Rectal smooth muscle tissue (tissue), 1 donor: ENCODE data around the gene ZNF841.

Source experiments
- H3K27ac ChIP-seq: one replicate; pipeline ENCODE4 v1.7.0; 2013; ENCODE audit warnings: low read depth, low read length, inconsistent platforms
- H3K27me3 ChIP-seq: one replicate; pipeline ENCODE4 v1.7.0; 2013; ENCODE audit warnings: low read length; ENCODE audit not compliant: control insufficient read depth, insufficient read depth
- H3K36me3 ChIP-seq: one replicate; pipeline ENCODE4 v1.7.0; 2013; ENCODE audit warnings: low read length; ENCODE audit not compliant: control insufficient read depth, insufficient read depth
- H3K4me1 ChIP-seq: one replicate; pipeline ENCODE4 v1.7.0; 2013; ENCODE audit warnings: low read length; ENCODE audit not compliant: control insufficient read depth, insufficient read depth
- H3K4me3 ChIP-seq: one replicate; pipeline ENCODE4 v1.7.0; 2013; ENCODE audit warnings: low read length
- H3K9ac ChIP-seq: one replicate; pipeline ENCODE4 v1.7.0; 2013; ENCODE audit warnings: low read length

ZNF841 gene

DNA sequence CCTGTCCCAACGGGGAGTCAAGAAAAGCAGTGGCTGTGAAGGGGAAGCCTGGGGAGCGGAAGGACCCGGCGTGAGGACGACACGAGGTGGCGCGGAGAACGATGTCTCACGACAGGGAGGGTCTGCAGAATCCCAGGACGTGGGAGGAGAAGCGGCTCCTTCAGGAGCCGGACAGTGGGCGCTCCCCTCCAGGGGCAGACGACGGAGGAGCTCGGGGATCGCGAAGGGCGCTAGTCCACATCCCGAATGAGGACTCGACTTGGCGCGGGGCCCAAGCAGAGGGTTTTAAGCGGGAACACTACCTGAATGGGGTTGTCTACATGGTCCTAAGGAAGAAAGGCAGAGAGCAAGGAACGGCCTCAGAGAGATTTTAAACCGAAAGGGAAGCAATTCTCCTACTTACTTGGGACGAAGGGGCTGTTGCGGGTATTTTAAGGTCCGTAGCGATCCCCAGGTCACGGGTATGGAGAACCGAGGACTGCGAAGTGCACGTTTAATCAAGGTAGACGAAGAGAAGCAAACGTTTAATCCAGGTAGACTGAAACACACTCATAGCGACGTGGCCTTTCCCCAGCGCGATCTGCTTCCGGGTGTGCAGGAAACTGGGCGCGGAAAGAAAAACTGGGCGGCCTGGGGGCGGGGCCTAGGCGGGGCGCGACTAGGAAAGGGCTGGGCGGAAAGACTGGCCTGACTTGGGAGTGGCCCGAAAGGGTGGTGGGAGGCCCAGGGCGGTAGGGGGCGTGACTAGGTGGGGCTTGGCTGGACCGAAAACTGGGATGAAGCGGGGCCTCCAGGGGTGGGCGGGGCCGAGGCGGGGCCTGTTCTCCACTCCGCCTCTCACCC, at the start of gene ZNF841:
ZNF841 (minus strand) TSS at position 594 of the 843 bp plus-strand sequence. CDS start 10,964 bp downstream, outside the sequence.
- peaks cover 3% of the 10 kb centered on the region for H3K36me3 ChIP-seq
- H3K9ac ChIP-seq = peak within 1 kb of the TSS; percentile 82
- H3K4me1 ChIP-seq = no peaks in the 10 kb centered on the region
- no peaks in the 10 kb centered on the region for H3K27me3 ChIP-seq
- peak within 1 kb of the TSS; percentile 79 for H3K27ac ChIP-seq
- peak within 1 kb of the TSS; percentile 98 for H3K4me3 ChIP-seq

DNA sequence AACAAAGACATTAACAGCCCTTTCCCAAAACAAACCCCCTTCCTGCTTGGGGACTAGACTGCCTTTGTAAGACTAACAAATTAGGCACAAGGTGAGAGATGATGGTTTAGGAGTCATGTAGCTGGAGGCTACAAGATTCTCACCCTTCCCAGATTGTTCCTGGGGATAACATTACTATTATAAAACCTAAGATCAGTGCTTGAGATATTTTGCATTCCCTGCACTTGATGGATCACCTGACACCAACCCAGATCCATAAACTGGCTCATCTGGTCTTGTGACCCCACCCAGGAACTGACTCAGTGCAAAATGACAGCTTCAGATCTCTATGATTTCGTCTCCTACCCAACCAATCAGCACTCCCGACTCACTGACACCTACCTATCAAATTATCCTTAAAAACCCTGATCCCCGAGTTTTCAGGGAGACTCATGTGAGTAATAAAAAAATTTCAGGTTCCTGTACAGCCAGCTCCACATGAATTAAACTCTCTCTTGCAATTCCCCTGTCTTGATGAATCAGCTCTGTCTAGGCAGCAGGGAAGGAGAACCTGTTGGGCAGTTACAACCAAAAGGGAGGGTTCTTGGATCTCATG, 46.5 kb upstream of the ZNF841 start:
- Histone ChIP-seq H3K27me3 (no peaks in the 10 kb centered on the region), H3K4me3 (no peak overlapping the region), H3K36me3 (no peaks in the 10 kb centered on the region), H3K9ac (no peak overlapping the region), H3K27ac (no peak overlapping the region), H3K4me1 (peaks cover 12% of the 10 kb centered on the region)

DNA sequence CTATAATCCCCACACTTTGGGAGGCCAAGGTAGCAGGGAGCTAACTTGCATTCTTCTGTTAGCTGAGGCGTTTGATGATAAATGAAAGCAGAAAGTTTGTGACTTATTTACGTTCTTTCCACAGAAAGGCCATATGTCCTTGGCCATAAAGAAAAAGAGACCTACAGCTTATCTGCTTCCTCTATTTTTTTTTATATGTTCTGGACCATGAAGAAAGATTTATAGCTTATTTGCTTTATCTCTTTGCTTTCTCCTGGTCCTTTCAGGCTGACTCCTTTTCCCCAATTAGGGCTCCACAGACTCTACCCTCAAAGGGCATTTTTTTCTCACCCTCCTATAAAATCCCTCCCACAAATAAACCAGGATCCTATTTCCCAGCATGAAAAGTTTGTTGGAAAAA, 45.6 kb upstream of the ZNF841 start:
- Histone ChIP-seq H3K9ac (no peak overlapping the region), H3K27me3 (no peaks in the 10 kb centered on the region), H3K4me1 (peaks cover 12% of the 10 kb centered on the region), H3K4me3 (no peak overlapping the region), H3K27ac (no peak overlapping the region), H3K36me3 (no peaks in the 10 kb centered on the region)

DNA sequence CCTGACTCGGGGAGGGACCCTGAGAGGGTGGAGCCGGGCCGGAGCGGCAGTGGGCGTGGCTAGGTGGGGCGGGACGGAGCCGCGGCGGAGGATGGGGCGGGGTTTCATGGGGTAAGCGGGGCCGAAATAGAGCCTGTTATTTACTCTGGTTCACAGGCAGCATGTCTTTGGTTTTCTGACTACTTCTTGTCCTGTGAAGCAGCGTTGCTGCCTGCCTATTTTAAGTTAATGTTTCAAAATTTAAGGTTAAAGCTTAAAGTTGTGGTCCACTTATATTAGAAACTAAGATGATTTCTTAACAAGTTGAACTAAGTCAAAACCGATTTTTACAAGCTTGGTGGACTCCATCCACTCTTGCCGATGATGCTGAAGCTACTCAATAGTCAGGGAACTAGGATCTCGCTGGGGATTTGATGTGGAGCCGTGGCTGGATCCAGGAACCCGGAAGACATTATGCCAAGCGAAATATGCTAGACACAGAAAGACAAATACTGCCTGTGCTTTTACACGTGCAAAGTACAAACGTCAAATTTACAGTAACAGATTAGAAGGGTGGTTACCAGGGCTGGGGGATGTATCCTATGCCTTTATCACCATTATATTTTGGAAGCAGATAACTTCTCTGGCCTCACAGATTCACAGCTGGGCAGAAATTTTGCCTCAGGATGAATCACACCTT, 44.6 kb upstream of the ZNF841 start:
- Histone ChIP-seq H3K9ac (no peak overlapping the region), H3K36me3 (no peaks in the 10 kb centered on the region), H3K4me1 (peaks cover 12% of the 10 kb centered on the region), H3K4me3 (peak overlapping the region; percentile 55), H3K27me3 (no peaks in the 10 kb centered on the region), H3K27ac (peak overlapping the region; percentile 81)

DNA sequence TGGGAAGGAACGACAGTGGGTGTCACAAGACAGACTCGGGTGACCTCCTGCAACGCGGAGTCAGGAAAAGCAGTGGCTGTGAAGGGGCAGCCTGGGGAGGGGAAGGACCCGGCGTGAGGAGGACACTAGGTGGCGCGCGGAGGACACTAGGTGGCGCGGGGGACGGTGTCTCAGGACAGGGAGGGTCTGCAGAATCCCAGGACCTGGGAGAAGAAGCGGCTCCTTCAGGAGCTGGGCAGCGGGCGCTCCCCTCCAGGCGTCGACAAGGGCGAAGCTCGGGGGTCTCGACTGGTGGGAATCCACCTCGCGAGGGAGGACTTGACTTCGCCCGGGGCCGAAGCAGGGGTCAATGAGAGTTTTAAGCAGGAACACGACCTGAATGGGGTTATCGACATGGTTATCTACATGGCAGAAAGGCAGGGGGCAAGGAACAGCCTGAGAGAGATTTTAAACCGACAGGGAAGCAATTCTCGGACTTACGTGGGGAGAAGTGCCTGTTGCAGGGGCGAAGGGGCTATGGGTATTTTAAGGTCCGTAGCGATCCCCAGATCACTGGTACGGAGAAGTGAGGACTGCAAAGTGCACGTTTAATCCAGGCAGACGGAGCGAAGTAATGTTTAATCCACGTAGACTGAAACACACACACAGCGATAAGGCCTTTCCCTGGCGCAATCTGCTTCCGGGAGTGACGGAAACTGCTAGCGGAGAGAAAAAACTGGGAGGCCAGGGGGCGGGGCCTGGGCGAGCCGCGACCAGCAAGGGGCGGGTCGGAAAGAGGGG, 43.9 kb upstream of the ZNF841 start, which contains the start of gene ZNF616:
ZNF616 (minus strand) TSS at position 687 of the 780 bp plus-strand sequence. CDS start 9,426 bp downstream, outside the sequence.
- H3K4me3 ChIP-seq = peak within 1 kb of the TSS; percentile 98
- peak within 1 kb of the TSS; percentile 91 for H3K27ac ChIP-seq
- no peaks in the 10 kb centered on the region for H3K36me3 ChIP-seq
- H3K9ac ChIP-seq = peak within 1 kb of the TSS; percentile 78
- H3K4me1 ChIP-seq = peaks cover 12% of the 10 kb centered on the region
- no peaks in the 10 kb centered on the region for H3K27me3 ChIP-seq

DNA sequence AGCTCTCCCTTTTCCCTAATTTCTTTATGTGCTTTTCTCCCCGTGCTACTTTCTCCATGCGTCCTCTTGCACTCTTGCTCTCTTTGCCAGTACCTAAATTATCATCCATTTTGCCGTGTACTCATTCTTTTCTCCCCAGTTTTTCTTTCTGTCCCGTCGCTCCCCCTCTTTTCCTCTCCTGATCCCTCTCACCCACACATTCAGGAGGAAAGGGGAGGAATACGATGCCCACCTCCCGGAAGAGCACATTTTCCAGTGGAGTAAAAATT, 43.4 kb upstream of the ZNF841 start:
- Histone ChIP-seq H3K4me1 (peaks cover 12% of the 10 kb centered on the region), H3K4me3 (peak overlapping the region; percentile 98), H3K36me3 (no peaks in the 10 kb centered on the region), H3K27ac (peak overlapping the region; percentile 91), H3K9ac (peak overlapping the region; percentile 66), H3K27me3 (no peaks in the 10 kb centered on the region)

DNA sequence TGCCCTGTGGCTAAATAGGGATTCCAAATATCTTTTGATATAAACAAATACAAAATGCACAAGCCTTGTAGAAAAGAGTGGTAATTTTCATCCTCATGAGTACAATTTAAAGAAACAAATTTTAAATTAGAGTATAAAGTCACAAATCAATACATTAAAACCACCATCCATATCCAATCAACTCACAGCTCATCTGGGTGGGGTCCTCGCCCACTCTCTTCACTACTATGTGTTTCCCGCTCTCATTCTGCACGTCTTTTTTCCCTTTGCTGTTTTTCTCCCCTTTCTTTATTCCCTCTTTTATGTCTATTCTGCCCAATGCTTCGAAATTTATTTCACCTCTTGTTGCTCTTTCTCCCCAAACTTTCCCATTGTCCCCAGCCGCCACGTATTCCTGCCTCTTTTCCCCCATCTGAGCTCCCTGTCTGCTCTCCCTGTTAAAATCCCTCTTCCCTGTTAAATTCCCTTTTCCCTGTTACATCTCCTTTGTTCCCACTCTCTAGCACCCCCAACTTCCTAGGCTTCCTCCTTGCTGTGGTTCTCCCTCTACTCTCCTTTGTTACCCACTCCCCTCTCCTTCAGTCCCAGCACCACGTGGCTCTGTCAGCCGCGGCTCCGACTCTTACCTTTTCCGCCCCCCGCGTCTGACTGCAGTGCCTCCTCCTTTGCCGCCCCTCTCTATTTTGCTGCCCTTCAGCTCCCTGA, 42.9 kb upstream of the ZNF841 start:
- peak overlapping the region; percentile 98 for H3K4me3 ChIP-seq
- H3K27me3 ChIP-seq = no peaks in the 10 kb centered on the region
- H3K4me1 ChIP-seq = peaks cover 12% of the 10 kb centered on the region
- peak overlapping the region; percentile 91 for H3K27ac ChIP-seq
- peak overlapping the region; percentile 66 for H3K9ac ChIP-seq
- no peaks in the 10 kb centered on the region for H3K36me3 ChIP-seq

DNA sequence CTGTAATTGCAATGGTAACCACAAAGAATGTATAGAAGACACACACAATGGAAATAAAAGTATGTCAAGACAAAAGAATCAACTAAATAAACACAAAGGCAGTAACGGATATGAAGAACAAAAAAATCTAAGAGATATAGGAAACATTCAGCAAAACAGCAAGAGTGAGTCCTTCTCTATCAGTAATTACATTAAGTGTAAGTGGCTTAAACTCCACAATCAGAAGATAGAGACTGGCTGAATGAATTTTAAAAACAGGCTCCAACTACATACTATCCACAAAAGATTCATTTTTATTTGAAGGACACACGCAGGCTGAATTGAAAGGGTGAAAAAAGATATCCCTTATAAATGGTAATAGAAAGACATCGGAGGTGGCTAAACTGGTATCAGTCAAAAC, 24.7 kb upstream of the ZNF841 start:
- peaks cover 50% of the 10 kb centered on the region for H3K36me3 ChIP-seq
- H3K27ac ChIP-seq = no peak overlapping the region
- H3K4me3 ChIP-seq = no peak overlapping the region
- H3K9ac ChIP-seq = no peak overlapping the region
- H3K27me3 ChIP-seq = no peaks in the 10 kb centered on the region
- no peaks in the 10 kb centered on the region for H3K4me1 ChIP-seq

DNA sequence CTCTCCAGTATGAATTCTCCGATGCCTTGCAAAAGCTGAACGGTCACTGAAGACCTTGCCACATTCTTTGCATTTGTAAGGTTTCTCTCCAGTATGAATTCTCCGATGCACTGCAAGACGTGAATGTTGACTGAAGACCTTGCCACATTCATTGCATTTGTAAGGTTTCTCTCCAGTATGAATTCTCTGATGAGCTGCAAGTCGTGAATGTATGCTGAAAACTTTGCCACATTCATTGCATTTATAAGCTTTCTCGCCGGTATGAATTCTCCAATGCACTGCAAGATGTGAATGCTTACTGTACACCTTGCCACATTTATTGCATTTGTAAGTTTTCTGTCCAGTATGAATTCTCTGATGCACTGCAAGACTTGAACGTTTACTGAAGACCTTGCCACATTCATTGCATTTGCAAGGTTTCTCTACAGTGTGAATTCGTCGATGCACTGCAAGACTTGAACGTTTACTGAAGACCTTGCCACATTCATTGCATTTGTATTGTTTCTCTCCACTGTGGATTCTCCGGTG, 20.0 kb upstream of the ZNF841 start:
- Histone ChIP-seq H3K4me1 (no peaks in the 10 kb centered on the region), H3K27me3 (no peaks in the 10 kb centered on the region), H3K36me3 (peaks cover 36% of the 10 kb centered on the region)

DNA sequence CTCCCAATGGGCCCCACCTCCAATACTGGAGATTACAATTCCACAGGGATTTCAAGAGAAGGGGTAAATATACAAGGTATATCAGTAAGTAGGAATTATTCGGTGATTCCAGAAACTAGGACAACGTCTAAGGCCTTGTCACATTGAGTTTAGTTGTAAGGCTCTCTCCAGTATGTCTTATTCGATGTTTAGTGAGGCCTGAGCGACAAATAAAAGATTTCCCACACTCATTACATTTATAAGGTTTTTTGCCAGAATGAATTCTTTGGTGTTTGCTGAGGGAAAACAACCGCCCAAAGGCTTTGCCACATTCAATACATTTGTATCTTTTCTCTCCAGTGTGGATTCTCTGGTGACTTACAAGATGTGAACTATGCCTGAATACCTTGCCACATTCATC, 19.1 kb upstream of the ZNF841 start:
- Histone ChIP-seq H3K4me3 (no peak overlapping the region), H3K9ac (no peak overlapping the region), H3K4me1 (no peaks in the 10 kb centered on the region), H3K36me3 (peaks cover 36% of the 10 kb centered on the region), H3K27me3 (no peaks in the 10 kb centered on the region), H3K27ac (no peak overlapping the region)

More for the DNA sequence above, 20.0 kb upstream of the ZNF841 start:
- H3K9ac ChIP-seq = no peak overlapping the region
- H3K4me3 ChIP-seq = peak overlapping the region; percentile 35
- no peak overlapping the region for H3K27ac ChIP-seq

DNA sequence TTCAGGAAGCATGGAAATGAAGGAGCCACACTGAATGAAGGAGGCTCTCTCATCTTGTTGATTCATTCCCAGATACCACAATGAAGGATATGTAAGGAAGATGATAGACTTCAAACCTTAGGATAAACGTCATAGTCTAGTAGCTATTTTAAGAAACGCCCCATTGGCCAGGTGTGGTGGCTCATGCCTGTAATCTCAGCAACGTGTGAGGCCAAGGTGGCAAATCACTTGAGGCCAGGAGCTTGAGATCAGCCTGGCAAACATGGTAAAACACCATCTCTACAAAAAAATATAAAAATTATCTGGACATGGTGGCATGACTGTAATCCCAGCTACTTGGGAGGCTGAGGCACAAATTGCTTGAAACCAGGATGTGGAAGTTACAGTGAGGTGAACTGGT, 17.1 kb upstream of the ZNF841 start:
- H3K36me3 ChIP-seq = peaks cover 18% of the 10 kb centered on the region
- H3K4me1 ChIP-seq = no peaks in the 10 kb centered on the region
- H3K9ac ChIP-seq = no peak overlapping the region
- no peak overlapping the region for H3K27ac ChIP-seq
- no peak overlapping the region for H3K4me3 ChIP-seq
- H3K27me3 ChIP-seq = no peaks in the 10 kb centered on the region
